ENCODE results near the gene CHD2.

Gene CHD2

GRCh38 chr15:93049914-93050578 lies 149.9 kb downstream of the CHD2 start:
- no peak for ATAC-seq
- no peak for TF ChIP-seq TSHZ2 (CRISPR knock-in tag; IDR thresholded peaks at IDR 0.05)
- no peak for TF ChIP-seq ZNF565 (CRISPR knock-in tag; conservative IDR thresholded peaks at IDR 0.05; ENCODE audit: low read depth)
- TF ChIP-seq PPARA (CRISPR knock-in tag; IDR thresholded peaks at IDR 0.05; ENCODE audit: borderline replicate concordance) = no peak
- TF ChIP-seq RARB (CRISPR knock-in tag; IDR thresholded peaks at IDR 0.05) = no peak
- no peak for TF ChIP-seq BACH2 (CRISPR knock-in tag; IDR thresholded peaks at IDR 0.05; ENCODE audit: borderline replicate concordance)
- TF ChIP-seq ISL1 (CRISPR knock-in tag; IDR thresholded peaks at IDR 0.05) = no peak
- TF ChIP-seq, protein P1, sequence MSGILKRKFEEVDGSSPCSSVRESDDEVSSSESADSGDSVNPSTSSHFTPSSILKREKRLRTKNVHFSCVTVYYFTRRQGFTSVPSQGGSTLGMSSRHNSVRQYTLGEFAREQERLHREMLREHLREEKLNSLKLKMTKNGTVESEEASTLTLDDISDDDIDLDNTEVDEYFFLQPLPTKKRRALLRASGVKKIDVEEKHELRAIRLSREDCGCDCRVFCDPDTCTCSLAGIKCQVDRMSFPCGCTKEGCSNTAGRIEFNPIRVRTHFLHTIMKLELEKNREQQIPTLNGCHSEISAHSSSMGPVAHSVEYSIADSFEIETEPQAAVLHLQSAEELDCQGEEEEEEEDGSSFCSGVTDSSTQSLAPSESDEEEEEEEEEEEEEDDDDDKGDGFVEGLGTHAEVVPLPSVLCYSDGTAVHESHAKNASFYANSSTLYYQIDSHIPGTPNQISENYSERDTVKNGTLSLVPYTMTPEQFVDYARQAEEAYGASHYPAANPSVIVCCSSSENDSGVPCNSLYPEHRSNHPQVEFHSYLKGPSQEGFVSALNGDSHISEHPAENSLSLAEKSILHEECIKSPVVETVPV (CRISPR knock-in tag; IDR thresholded peaks at IDR 0.05) = no peak
- no peak for TF ChIP-seq POU6F1 (CRISPR knock-in tag; IDR thresholded peaks at IDR 0.05; ENCODE audit: borderline replicate concordance, low read depth)
- TF ChIP-seq ARNTL (CRISPR knock-in tag; IDR thresholded peaks at IDR 0.05; ENCODE audit: borderline replicate concordance, low read depth) = no peak
- no peak for TF ChIP-seq OSR1 (CRISPR knock-in tag; IDR thresholded peaks at IDR 0.05)
- no peak for TF ChIP-seq ZFP3 (CRISPR knock-in tag; IDR thresholded peaks at IDR 0.05)
- TF ChIP-seq, protein P2, sequence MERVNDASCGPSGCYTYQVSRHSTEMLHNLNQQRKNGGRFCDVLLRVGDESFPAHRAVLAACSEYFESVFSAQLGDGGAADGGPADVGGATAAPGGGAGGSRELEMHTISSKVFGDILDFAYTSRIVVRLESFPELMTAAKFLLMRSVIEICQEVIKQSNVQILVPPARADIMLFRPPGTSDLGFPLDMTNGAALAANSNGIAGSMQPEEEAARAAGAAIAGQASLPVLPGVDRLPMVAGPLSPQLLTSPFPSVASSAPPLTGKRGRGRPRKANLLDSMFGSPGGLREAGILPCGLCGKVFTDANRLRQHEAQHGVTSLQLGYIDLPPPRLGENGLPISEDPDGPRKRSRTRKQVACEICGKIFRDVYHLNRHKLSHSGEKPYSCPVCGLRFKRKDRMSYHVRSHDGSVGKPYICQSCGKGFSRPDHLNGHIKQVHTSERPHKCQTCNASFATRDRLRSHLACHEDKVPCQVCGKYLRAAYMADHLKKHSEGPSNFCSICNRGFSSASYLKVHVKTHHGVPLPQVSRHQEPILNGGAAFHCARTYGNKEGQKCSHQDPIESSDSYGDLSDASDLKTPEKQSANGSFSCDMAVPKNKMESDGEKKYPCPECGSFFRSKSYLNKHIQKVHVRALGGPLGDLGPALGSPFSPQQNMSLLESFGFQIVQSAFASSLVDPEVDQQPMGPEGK (CRISPR knock-in tag; IDR thresholded peaks at IDR 0.05; ENCODE audit: borderline replicate concordance) = no peak
- no peak for TF ChIP-seq CSDC2 (CRISPR knock-in tag; IDR thresholded peaks at IDR 0.05)
- no peak for TF ChIP-seq GLIS3 (CRISPR knock-in tag; IDR thresholded peaks at IDR 0.05)
- no peak for TF ChIP-seq ESRRG (CRISPR knock-in tag; IDR thresholded peaks at IDR 0.05)
- TF ChIP-seq SNAI2 (CRISPR knock-in tag; IDR thresholded peaks at IDR 0.05) = no peak
- TF ChIP-seq ZFP30 (CRISPR knock-in tag; IDR thresholded peaks at IDR 0.05) = no peak
- no peak for TF ChIP-seq ZC3H10 (CRISPR knock-in tag; IDR thresholded peaks at IDR 0.05)
- TF ChIP-seq CREB5 (CRISPR knock-in tag; IDR thresholded peaks at IDR 0.05; ENCODE audit: low read depth) = no peak
- no peak for TF ChIP-seq ZNF70 (CRISPR knock-in tag; IDR thresholded peaks at IDR 0.05)

DNA sequence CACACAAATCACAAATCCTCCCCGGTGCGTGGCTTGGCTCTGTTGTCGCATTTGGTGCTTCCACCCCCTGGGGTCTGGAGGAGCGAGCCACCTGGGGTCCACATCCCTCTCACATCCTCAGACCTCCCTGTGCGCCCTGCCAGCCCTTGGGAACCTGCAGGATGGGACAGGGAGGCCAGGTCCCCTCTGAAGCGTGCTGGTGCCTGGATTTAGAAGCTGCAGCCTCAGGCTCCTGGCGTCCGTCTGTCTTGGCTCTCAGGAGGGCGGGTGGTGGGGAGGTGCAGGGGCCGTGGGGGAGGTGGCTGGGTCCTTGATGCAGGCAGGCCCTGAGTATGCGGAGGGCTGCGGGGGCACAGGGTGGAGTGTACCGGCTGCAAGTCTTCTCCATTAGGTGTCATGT lies 150.5 kb downstream of the CHD2 start:
- ATAC-seq = no peak
- TF ChIP-seq ZNF70 (CRISPR knock-in tag; IDR thresholded peaks at IDR 0.05) = no peak
- no peak for TF ChIP-seq TCF4 (CRISPR knock-in tag; IDR thresholded peaks at IDR 0.05; ENCODE audit: borderline replicate concordance)
- no peak for TF ChIP-seq POU6F1 (CRISPR knock-in tag; IDR thresholded peaks at IDR 0.05; ENCODE audit: borderline replicate concordance, low read depth)
